H1 (cell line): ENCODE data around the gene MMP15. TPM values are rescaled to one million over a fixed set of nuclear protein-coding genes. Genes with fewer than 3 reads are reported as not detected.
A peak's percentile ranks its signal among the peaks of the same experiment; 100 is the strongest.

Source experiments
- CTCF ChIA-PET: fragments of 300-600 bp; sonication (Branson Sonifier 250); formaldehyde crosslinking; loops from one replicate; lab custom pipeline; 2021; ENCODE audit not compliant: partially characterized antibody; lab: Charles Lee
- POLR2A ChIA-PET: fragments of 300-600 bp; sonication (Branson Sonifier 250); formaldehyde crosslinking; loops from one replicate; lab custom pipeline; 2021; ENCODE audit warnings: inconsistent platforms; ENCODE audit not compliant: partially characterized antibody; lab: Charles Lee
- DNase-seq, 2 experiments: peaks; one replicate each; pipeline versions ENCODE4 v3.0.0 to v3.0.0-alpha.2; 2010 to 2022; ENCODE audit warnings: low spot score in 2 of 2, low read depth in 1 of 2, mixed read lengths in 1 of 2
- FAIRE-seq: peaks from 2 replicates; lab custom pipeline; 2011; peaks lifted over from hg19 to GRCh38; lab: Jason Lieb, UNC
- H2AFZ ChIP-seq: 2 replicates; pipeline ENCODE4 v1.8.1; 2012; ENCODE audit warnings: low read length, inconsistent platforms
- H2AK5ac ChIP-seq: 2 replicates; pipeline ENCODE4 v1.6.1; 2013; ENCODE audit warnings: low read depth, low read length
- H2BK120ac ChIP-seq: replicated peaks from 2 replicates; pipeline ENCODE3; 2013; ENCODE audit warnings: low read depth, low read length, inconsistent platforms
- H2BK12ac ChIP-seq: 2 replicates; pipeline ENCODE4 v1.6.1; 2013; ENCODE audit warnings: low read depth, low read length
- H2BK15ac ChIP-seq: 2 replicates; pipeline ENCODE4 v1.6.1; 2013; ENCODE audit warnings: low read length
- H2BK20ac ChIP-seq: 2 replicates; pipeline ENCODE4 v1.6.1; 2013; ENCODE audit warnings: low read length
- H2BK5ac ChIP-seq: 2 replicates; pipeline ENCODE4 v1.6.1; 2013; ENCODE audit warnings: low read depth, low read length
- H3K14ac ChIP-seq: 2 replicates; pipeline ENCODE4 v1.6.1; 2013; ENCODE audit warnings: inconsistent platforms; ENCODE audit not compliant: insufficient read length
- H3K18ac ChIP-seq: 2 replicates; pipeline ENCODE4 v1.6.1; 2013; ENCODE audit warnings: low read length; ENCODE audit errors: extremely low read depth
- H3K23ac ChIP-seq: 2 replicates; pipeline ENCODE4 v1.6.1; 2013; ENCODE audit warnings: inconsistent platforms; ENCODE audit not compliant: insufficient read length
- H3K23me2 ChIP-seq: 2 replicates; pipeline ENCODE4 v1.6.1; 2013; ENCODE audit warnings: low read depth, low read length
- H3K27ac ChIP-seq: 2 replicates; pipeline ENCODE4 v1.6.1; 2011; ENCODE audit warnings: low read depth, low read length, inconsistent platforms
- H3K27me3 ChIP-seq, 4 experiments: replicated peaks in 1 of 4; 1 replicate in 1 of 4; 2 replicates in 3 of 4; pipeline versions ENCODE4 v1.6.1 to v1.8.1; 2011 to 2013; ENCODE audit warnings: low read length in 3 of 4, mild to moderate bottlenecking in 3 of 4, inconsistent platforms in 2 of 4, mixed read lengths in 2 of 4, moderate library complexity in 1 of 4; ENCODE audit not compliant: control insufficient read depth in 3 of 4, insufficient read depth in 3 of 4; ENCODE audit errors: extremely low read depth in 1 of 4
- H3K36me3 ChIP-seq, 4 experiments: 2 replicates each; pipeline versions ENCODE4 v1.6.1 to v1.8.1; 2011 to 2013; ENCODE audit warnings: mild to moderate bottlenecking in 4 of 4, low read length in 3 of 4, moderate library complexity in 2 of 4, control low read depth in 1 of 4, inconsistent platforms in 1 of 4; ENCODE audit not compliant: insufficient read depth in 4 of 4, control insufficient read depth in 2 of 4
- H3K4ac ChIP-seq: replicated peaks from 2 replicates; pipeline ENCODE3; 2013; ENCODE audit warnings: low read length, low read depth, mixed read lengths, inconsistent platforms; ENCODE audit not compliant: insufficient read length
- H3K4me1 ChIP-seq, 4 experiments: replicated peaks in 1 of 4; 1 replicate in 1 of 4; 2 replicates in 3 of 4; pipeline versions ENCODE4 v1.6.1 to v1.8.1; 2011 to 2013; ENCODE audit warnings: low read length in 3 of 4, inconsistent platforms in 2 of 4, mixed read lengths in 1 of 4; ENCODE audit not compliant: insufficient read depth in 4 of 4, control insufficient read depth in 3 of 4
- H3K4me2 ChIP-seq, 2 experiments: 2 replicates each; pipeline versions ENCODE4 v1.6.1 to v1.8.1; 2011 to 2013; ENCODE audit warnings: low read depth in 2 of 2, low read length in 2 of 2, control low read depth in 1 of 2, inconsistent platforms in 1 of 2, mild to moderate bottlenecking in 1 of 2; ENCODE audit not compliant: insufficient read depth in 1 of 2
- H3K4me3 ChIP-seq, 4 experiments: fragments of 200-600, 300-600 bp in 1 of 4; sonication (generic), shearing (Covaris generic), sonication (Bioruptor Twin) in 1 of 4; 2 replicates each; pipeline versions ENCODE4 v1.5.1 to v1.8.1; 2011 to 2016; ENCODE audit warnings: low read length in 4 of 4, low read depth in 3 of 4, control low read depth in 2 of 4, inconsistent platforms in 2 of 4, mild to moderate bottlenecking in 2 of 4, mixed read lengths in 1 of 4, moderate library complexity in 1 of 4; ENCODE audit not compliant: insufficient read depth in 2 of 4; ENCODE audit errors: extremely low read depth in 1 of 4
- H3K56ac ChIP-seq: replicated peaks from 2 replicates; pipeline ENCODE3; 2013; ENCODE audit warnings: low read depth, mild to moderate bottlenecking, mixed read lengths, low read length, inconsistent platforms; ENCODE audit not compliant: insufficient read length
- H3K79me1 ChIP-seq: 2 replicates; pipeline ENCODE4 v1.6.1; 2013; ENCODE audit warnings: low read depth, low read length, control low read depth
- H3K79me2 ChIP-seq, 2 experiments: 2 replicates each; pipeline versions ENCODE4 v1.6.1 to v1.8.1; 2012 to 2013; ENCODE audit warnings: low read length in 2 of 2, mild to moderate bottlenecking in 2 of 2, inconsistent platforms in 1 of 2; ENCODE audit not compliant: insufficient read depth in 2 of 2, control insufficient read depth in 1 of 2
- H3K9ac ChIP-seq, 4 experiments: replicated peaks in 1 of 4; 1 replicate in 1 of 4; 2 replicates in 3 of 4; pipeline versions ENCODE4 v1.6.1 to v1.8.1; 2011 to 2013; ENCODE audit warnings: low read depth in 3 of 4, low read length in 3 of 4, control low read depth in 2 of 4, mild to moderate bottlenecking in 2 of 4, moderate library complexity in 2 of 4, inconsistent platforms in 1 of 4; ENCODE audit errors: extremely low read depth in 1 of 4
- H3K9me3 ChIP-seq, 2 experiments: 2 replicates each; pipeline versions ENCODE4 v1.6.1 to v1.8.1; 2012 to 2013; ENCODE audit warnings: mild to moderate bottlenecking in 2 of 2, moderate library complexity in 2 of 2, control low read depth in 1 of 2, inconsistent platforms in 1 of 2, low read depth in 1 of 2, low read length in 1 of 2, mixed read lengths in 1 of 2; ENCODE audit not compliant: insufficient read depth in 2 of 2
- H4K20me1 ChIP-seq, 2 experiments: replicated peaks in 1 of 2; 2 replicates each; pipeline versions ENCODE3 to v1.8.1; 2011 to 2013; ENCODE audit warnings: inconsistent platforms in 2 of 2, low read length in 2 of 2, mild to moderate bottlenecking in 1 of 2; ENCODE audit not compliant: insufficient read depth in 2 of 2, control insufficient read depth in 1 of 2
- H4K5ac ChIP-seq: 2 replicates; pipeline ENCODE4 v1.6.1; 2013; ENCODE audit warnings: low read length, low read depth, mixed read lengths, inconsistent platforms; ENCODE audit not compliant: insufficient read length
- H4K8ac ChIP-seq: 2 replicates; pipeline ENCODE4 v1.8.0; 2013; ENCODE audit warnings: mild to moderate bottlenecking, moderate library complexity, low read length, inconsistent platforms; ENCODE audit not compliant: insufficient read depth; ENCODE audit errors: extremely low read depth
- H4K91ac ChIP-seq: replicated peaks from 2 replicates; pipeline ENCODE3; 2013; ENCODE audit warnings: low read length, mixed read lengths, inconsistent platforms; ENCODE audit not compliant: insufficient read length
- ATF3 ChIP-seq: IDR thresholded peaks from 2 replicates; pipeline ENCODE4 v1.6.1; 2011; ENCODE audit warnings: low read depth, mild to moderate bottlenecking, low read length; ENCODE audit not compliant: insufficient read depth
- CTCF ChIP-seq, 3 experiments: IDR thresholded peaks; 1 replicate in 2 of 3; 2 replicates in 1 of 3; pipeline versions ENCODE4 v1.5.1 to v1.6.1; 2011; ENCODE audit warnings: low read length in 3 of 3, mild to moderate bottlenecking in 3 of 3, inconsistent platforms in 2 of 3, low read depth in 1 of 3, moderate library complexity in 1 of 3; ENCODE audit not compliant: insufficient read depth in 1 of 3; ENCODE audit errors: control extremely low read depth in 1 of 3
- HDAC2 ChIP-seq, 2 experiments: fragments of 300-600 bp in 1 of 2; sonication (generic) in 1 of 2; IDR thresholded peaks; 2 replicates each; pipeline ENCODE4 v1.6.1; 2011 to 2012; ENCODE audit warnings: low read depth in 2 of 2, low read length in 2 of 2, mild to moderate bottlenecking in 2 of 2, moderate library complexity in 2 of 2, borderline replicate concordance in 1 of 2, inconsistent platforms in 1 of 2
- RXRA ChIP-seq: IDR thresholded peaks from 2 replicates; pipeline ENCODE4 v1.6.1; 2011; ENCODE audit warnings: low read depth, mild to moderate bottlenecking, low read length, moderate library complexity; ENCODE audit not compliant: insufficient read depth
- SP2 ChIP-seq: IDR thresholded peaks from 2 replicates; pipeline ENCODE4 v1.6.1; 2012; ENCODE audit warnings: mild to moderate bottlenecking, low read length, inconsistent platforms
- WGBS, 2 experiments: shearing (Covaris generic) in 1 of 2; methylation state at CpG; one replicate each; pipeline versions ENCODE4 v1.1.6 to v1.1.7; 2013 to 2015; ENCODE audit warnings: low lambda C conversion rate in 2 of 2, mixed read lengths in 2 of 2, inconsistent platforms in 1 of 2, low coverage in 1 of 2, missing lambda C conversion rate in 1 of 2; ENCODE audit not compliant: insufficient replicate concordance in 2 of 2, insufficient coverage in 1 of 2, insufficient read length in 1 of 2; ENCODE audit errors: extremely low coverage in 1 of 2, missing lambda C conversion rate in 1 of 2; 5-methylcytosine and 5-hydroxymethylcytosine counted together
- polyA plus RNA-seq, 7 experiments: library from polyadenylated mRNA; depleted of rRNA in 3 of 7; stranded (reverse) in 5 of 7; unstranded in 2 of 7; fragments of >200 nt in 5 of 7; fragments of 200-250 nt in 2 of 7; gene quantifications; 1 replicate in 5 of 7; 2 replicates in 1 of 7; 4 replicates in 1 of 7; pipeline versions ENCODE4 v1.2.1 to v1.2.3, GENCODE V29; 2011 to 2013; ENCODE audit warnings: missing spikeins in 2 of 7, mixed read lengths in 2 of 7
- total RNA-seq: library from RNA; stranded (reverse); fragmentation: NEBNext Ultra II Directional; extraction: Animal tissue kit (Norgen Biotek cat#: 25700); gene quantifications from 2 replicates; pipeline ENCODE4 v1.2.1, GENCODE V29; 2021

Gene MMP15
- total and polyA plus RNA-seq, 2 of the 8 experiments (the other 6 are each of a cell fraction or from before 2014, with no cell fraction given): 38.5 to 42.2 TPM

- H3K23ac ChIP-seq: no peak overlapping the region
- no peak overlapping the region for H2BK120ac ChIP-seq
- no peak overlapping the region for H3K4me3 ChIP-seq
- H2AFZ ChIP-seq: no peak overlapping the region
- no peak overlapping the region for H3K9ac ChIP-seq
- ChIA-PET CTCF (interaction anchor here (0.7 to 26.3 kb wide), 7 partner anchors 8 to 279 kb away, joined by 3 to 305 read pairs (median 4); no protein-coding TSS in a partner anchor), POLR2A (interaction anchor here (1.5 to 1.6 kb wide), 2 partner anchors 16 to 24 kb away, joined by 5 read pairs; partner anchors contain the start of gene MMP15)
- peaks cover 0 to 3% of the 10 kb centered on the region in 2 experiments for H4K20me1 ChIP-seq
- no peaks in the 10 kb centered on the region for H3K9me3 ChIP-seq
- H4K5ac ChIP-seq: no peak overlapping the region
- H3K79me2 ChIP-seq: peaks cover 0 to 3% of the 10 kb centered on the region in 2 experiments; a peak in 1 of 4 replicates
- no peak overlapping the region for H3K56ac ChIP-seq
- no peak for TF ChIP-seq CTCF (IDR thresholded peaks at IDR 0.05; ENCODE audit: control extremely low read depth in 1 of 3, insufficient read depth in 1 of 3, low read depth in 1 of 3, low read length in 3 of 3)
- TF ChIP-seq SP2: no peak
- no peak for TF ChIP-seq RXRA
- no peak for TF ChIP-seq HDAC2 (IDR thresholded peaks at IDR 0.05; ENCODE audit: borderline replicate concordance in 1 of 2, low read depth in 2 of 2, low read length in 2 of 2)
- TF ChIP-seq ATF3: no peak
- H2BK5ac ChIP-seq: no peak overlapping the region
- H3K4ac ChIP-seq: no peak overlapping the region
- no peak overlapping the region for H3K27ac ChIP-seq
- FAIRE-seq: no peak
- H3K79me1 ChIP-seq: no peaks in the 10 kb centered on the region
- H2BK12ac ChIP-seq: no peak overlapping the region
- H3K18ac ChIP-seq: no peak overlapping the region
- DNase-seq: no peak
- H3K23me2 ChIP-seq: peaks cover 7% of the 10 kb centered on the region
- peaks cover 0 to 15% (median 8%) of the 10 kb centered on the region in 4 experiments; a peak in 5 of 8 replicates for H3K36me3 ChIP-seq
- H2BK20ac ChIP-seq: no peak overlapping the region
- no peak overlapping the region for H2AK5ac ChIP-seq
- H3K27me3 ChIP-seq: peaks cover 0 to 3% (median 0%) of the 10 kb centered on the region in 4 experiments; a peak in 2 of 7 replicates
- H3K4me2 ChIP-seq: peak overlapping the region in 1 of 2 experiments; percentile 79; a peak in 1 of 4 replicates
- H3K4me1 ChIP-seq: peaks cover 5 to 8% (median 7%) of the 10 kb centered on the region in 4 experiments; a peak in 6 of 7 replicates
- 95% methylated on average over 9 of the region's 9 CpGs; no CpG with 5 or more reads in 1 of the 2 experiments for WGBS, 2 experiments
- H4K91ac ChIP-seq: no peak overlapping the region
- no peak overlapping the region for H3K14ac ChIP-seq
- no peak overlapping the region for H4K8ac ChIP-seq
- H2BK15ac ChIP-seq: no peak overlapping the region
Observed at GRCh38 chr16:58002416-58002800, 23.1 kb upstream of the MMP15 start.
